Activated T-cell treated with anti-CD3 and anti-CD28 coated beads for 4 hours (primary cell): ENCODE measurements around the gene AGBL4.

Experiments
- DNase-seq: peaks from one replicate; pipeline ENCODE4 v3.0.0-alpha.2; 2020

The AGBL4 gene

GRCh38 chr1:48710318-48710717, 1313.4 kb downstream of the AGBL4 start:
- no peak for DNase-seq

DNA sequence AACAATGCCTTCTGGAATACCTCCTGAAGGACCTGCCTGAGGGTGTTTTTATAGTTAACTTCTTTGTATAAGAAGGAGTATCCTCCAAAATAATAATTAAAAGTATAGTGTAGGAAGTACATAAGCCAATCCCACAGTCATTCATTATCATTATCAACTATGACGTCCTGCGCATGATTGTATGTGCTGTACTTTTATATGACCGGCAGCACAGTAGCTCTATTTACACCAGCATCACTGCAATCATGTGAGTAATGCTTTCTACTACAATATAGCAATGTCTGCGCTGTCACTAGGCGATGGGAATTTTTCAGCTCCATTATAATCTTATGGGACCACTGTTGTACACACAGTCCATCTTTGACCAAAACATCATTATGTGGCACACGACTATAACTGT, 1319.0 kb downstream of the AGBL4 start:
- DNase-seq: no peak

GRCh38 chr1:48701445-48701844, 1322.3 kb downstream of the AGBL4 start:
- DNase-seq: no peak

DNA sequence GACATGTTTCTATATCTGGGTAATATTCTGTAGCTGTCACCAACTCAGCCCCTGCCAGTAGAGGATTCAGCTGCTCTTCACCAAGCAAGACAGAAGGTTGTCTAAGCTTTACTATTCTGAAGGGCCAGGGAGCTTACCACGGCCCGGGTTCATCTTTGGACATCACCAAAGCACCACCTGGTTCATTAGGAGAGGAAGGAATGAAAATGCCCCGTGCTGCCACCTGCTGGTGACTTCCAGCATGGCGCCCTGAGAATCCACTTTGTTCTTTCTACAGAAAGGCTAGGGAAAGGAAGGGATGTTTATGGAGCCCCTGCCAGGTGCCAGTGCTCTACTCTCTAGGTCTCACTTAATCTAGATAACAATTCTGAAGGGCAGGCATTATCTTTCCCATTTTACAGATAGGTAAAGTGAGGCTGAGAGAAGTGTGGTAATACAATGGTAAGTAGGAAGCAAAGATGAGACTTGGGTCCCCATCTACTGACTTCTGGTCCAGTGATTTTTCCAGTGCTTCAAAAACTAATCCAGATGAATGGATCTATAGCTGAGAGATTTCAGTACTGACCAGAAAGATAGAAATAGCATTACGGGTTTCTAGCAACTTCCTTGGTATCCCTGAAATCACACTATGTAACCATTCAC, 1326.6 kb downstream of the AGBL4 start:
- peak; percentile 31 for DNase-seq

DNA sequence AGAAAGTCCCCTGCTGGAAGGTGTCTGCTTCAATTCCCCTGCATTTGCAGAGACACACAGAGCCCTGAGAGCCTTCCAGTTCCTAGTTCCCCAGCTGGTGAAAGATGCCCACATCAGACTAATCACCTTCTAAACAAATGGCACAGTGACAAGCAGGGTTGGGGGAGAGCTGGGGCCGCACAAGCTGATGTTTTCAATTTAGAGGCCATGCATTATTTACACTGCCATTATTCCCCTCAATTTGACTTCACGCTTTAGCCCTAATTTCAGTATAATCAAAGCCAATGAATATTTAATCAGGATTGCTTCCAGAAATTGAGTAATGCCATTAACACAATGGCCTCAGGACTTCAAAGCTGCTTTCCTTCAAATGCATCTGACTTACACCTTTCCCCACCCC, 1328.6 kb downstream of the AGBL4 start:
- DNase-seq: no peak

GRCh38 chr1:48693674-48694320, 1330.0 kb downstream of the AGBL4 start:
- no peak for DNase-seq

GRCh38 chr1:48693180-48693579, 1330.6 kb downstream of the AGBL4 start:
- no peak for DNase-seq

DNA sequence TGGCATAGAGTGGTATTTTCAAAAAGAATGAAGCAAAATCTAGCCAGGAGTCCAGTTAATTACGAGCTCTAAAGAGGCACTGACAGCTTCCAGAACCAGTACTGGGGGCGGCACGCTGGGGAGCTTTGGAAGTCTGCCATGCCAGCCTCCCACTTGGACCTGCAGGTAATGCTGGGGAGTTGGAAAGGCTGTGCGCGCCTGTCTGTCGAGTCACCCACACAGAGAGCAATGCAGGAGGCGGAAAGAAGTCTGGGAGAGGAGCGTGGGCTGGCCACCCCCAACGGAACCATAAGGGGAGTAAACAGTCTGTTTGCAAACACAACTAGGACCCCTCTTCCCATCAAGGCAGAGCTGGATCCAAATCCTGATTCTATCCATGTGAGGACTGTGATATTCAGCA, 1331.5 kb downstream of the AGBL4 start:
- DNase-seq: no peak

- DNase-seq: no peak
These were observed 1332.2 kb downstream of the AGBL4 start for GRCh38 chr1:48691429-48692001.

- no peak for DNase-seq
These were observed 1335.5 kb downstream of the AGBL4 start for GRCh38 chr1:48688102-48688760.

DNA sequence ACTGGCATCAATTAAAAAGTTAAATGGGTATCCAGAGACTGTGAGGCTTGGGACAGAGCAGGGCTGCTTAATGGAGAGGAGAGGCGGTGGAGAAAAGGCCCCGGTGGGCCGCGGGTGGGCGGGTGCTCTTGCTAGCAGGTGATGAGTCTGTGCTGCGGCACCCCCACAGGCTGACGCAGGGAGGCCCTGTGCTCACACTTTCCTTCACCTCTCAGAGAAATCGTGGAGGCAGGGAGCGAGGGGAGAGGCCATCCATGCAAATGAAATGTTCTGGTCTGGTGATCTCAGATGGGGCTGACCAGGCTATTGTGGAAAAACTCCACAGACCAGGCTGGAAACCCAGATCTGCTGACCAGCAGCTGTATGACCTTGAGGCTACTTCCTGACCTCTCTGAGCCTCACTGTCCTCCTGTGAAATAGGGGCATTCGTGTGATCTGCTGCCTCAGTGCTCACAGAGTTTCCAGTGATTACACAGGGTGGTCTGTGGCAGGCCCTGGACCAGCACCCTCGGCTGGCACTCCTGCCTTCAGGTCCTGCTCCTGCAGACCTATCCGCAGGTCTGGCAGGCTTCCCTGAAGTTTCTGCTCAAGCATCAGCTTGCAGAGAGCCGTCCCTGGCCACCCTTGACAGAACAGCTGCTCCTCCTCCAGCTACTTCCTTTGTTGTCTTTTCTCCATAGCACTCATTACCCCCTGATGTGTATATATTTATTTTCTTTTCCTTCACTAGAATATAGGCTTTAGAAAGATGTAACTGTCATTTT, 1336.3 kb downstream of the AGBL4 start:
- DNase-seq: no peak

GRCh38 chr1:48686159-48686558, 1337.6 kb downstream of the AGBL4 start:
- no peak for DNase-seq

DNA sequence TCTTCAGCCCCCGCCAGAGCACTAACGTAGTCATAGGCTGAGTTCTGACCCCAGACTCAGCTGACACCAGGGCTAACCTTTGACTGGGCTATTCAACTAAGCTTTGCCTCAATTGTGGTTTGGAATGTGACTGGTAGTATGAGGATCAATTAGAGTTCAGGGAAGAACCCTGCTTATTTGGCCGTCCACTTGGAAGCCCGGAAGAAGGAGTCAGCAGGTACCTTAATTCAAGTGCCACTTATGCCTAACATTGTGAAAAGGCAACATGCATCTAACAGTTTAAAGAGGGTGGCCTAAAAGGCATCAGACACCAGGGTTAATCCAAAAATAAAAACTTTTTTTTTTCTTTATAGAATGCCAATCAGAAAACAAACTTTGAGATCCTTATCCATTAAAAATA, 1339.4 kb downstream of the AGBL4 start:
- no peak for DNase-seq

GRCh38 chr1:48683839-48684238, 1339.9 kb downstream of the AGBL4 start:
- DNase-seq: no peak

DNA sequence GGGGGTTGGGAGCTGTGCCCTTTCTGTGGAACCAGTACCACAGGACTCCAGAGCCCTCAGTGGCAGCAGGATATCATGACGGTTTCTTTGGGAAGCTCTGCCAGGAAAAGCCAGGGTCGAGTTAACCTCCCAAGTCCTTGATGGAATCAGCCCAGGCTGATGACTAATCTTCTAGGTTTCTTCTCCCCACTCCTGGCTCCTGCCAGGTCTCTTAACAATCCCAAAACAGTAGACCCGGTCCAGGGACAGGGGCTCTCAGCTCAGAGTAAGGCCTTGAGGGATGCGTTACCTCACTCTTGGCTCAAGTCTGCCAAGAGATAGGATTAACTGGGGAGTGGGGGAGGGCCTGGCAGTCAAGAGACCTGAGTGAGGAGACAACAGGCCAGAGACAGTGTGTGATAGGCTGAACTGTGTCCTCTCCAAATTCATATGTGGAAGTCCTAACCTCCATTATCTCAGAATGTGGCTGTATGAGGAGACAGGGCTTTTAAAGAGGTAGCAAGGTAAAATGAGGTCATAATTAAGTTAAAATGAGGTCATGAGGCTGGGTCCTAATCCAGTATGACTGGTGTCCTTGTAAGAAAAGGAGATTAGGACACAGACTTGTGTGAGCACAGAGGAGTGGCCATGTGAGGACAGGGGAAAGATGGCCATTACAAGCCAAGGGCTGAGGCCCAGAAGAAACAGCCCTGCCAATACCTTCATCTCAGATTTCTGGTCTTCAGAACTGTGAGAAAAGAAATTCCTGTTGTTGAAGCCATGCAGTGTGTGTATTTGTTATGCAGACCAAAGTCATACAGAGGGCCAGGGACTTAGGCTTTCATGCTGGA, 1342.1 kb downstream of the AGBL4 start:
- DNase-seq: no peak

DNA sequence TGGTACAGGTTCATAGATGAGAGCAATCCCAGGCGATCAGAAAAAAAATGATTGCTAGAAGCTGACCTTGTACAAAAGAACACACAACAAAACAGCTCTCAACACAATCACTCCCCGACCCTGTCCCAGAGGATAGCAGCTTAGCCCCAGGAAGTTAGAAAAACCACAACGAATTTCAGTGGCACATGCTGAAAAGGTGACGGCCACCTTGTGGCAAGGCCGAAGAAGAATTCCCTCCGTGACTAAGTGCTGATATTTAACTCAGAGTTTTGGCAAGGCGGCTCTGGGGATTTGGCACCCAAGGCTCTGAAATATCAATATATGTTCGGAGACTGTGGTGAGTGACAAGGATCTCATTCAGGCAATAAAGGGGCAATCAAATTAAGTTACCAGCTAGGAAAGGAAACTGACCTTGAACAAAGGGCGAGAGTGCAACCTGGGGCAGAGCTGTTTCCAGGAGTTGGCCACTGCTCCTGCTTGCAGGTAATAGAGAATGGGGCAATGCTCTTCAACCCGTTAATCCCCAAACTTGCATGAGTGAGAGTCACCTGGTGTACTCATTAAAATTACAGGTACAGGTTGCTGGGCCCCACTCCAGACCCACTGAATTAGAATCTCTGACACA, 1343.2 kb downstream of the AGBL4 start:
- DNase-seq: no peak

GRCh38 chr1:48679859-48680258, 1343.9 kb downstream of the AGBL4 start:
- no peak for DNase-seq

DNA sequence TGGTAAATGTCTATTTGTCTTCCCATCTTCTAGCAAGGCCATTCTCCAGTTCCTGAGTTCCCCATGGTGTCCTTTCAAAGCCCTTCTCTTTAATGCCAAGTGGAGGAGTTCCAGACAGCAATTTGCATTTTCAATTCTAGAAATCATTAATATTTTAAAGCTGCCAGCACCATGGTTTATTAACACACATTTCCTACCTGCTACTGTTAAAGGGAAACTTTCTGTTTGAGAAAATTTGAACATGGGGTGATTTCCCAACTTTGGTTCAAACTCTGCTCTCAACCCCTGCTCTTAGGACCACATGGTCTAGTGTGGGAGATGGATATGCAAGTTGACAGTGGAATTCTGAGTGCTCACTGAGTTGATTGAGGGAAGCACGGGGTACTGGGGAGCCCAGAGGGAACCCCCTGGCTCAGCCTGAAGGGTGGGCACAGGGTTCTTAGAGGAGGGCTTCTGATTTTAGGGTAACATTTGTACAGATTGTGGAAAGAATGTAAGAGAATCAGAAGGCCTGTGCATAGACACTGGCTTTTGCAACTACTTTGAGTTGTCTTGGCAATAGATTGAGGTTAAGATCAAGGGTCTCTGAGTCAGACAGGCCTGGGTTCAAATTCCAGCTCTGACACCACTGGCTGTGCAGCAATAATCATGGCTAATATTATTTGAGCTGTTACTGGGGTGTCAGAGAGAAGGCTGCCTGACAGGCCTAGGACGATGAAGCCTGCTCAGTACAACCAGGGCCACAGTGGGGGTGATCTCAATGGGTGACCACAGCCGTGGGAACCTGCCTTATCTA, 1344.8 kb downstream of the AGBL4 start:
- DNase-seq: no peak

GRCh38 chr1:48677306-48678287, 1346.2 kb downstream of the AGBL4 start:
- no peak for DNase-seq

- DNase-seq: no peak
These were observed 1346.9 kb downstream of the AGBL4 start for GRCh38 chr1:48676822-48677221.
